HG02938 (cell line): Measurements from ENCODE around the gene DCXR.
A peak's percentile ranks its signal among the peaks of the same experiment; 100 is the strongest.

Source experiments
- ATAC-seq: cut with Tn5 transposase; IDR thresholded peaks from one replicate; pipeline ENCODE4 v1.9.1; 2021; ENCODE audit warnings: mild to moderate bottlenecking, moderate library complexity; ENCODE audit not compliant: unreplicated experiment

Gene DCXR

GRCh38 chr17:82037092-82037888, at the start of gene DCXR:
Gene DCXR, minus strand, starts transcription at chr17:82037697. Its CDS starts 15 bp downstream, at chr17:82037682.
- ATAC-seq, result peak; percentile 89

- ATAC-seq, result no peak
Measured at GRCh38 chr17:82085931-82086764, 48.7 kb upstream of the DCXR start.

- no peak for ATAC-seq
Measured at GRCh38 chr17:82085031-82085861, 47.7 kb upstream of the DCXR start.

GRCh38 chr17:82084373-82085030, 47.0 kb upstream of the DCXR start:
- ATAC-seq, result no peak

- no peak for ATAC-seq
Measured at GRCh38 chr17:82083533-82084359, 46.2 kb upstream of the DCXR start.

GRCh38 chr17:82083009-82083408, 45.5 kb upstream of the DCXR start:
- ATAC-seq, result no peak

- ATAC-seq, result no peak
Measured at GRCh38 chr17:82082456-82082855, 45.0 kb upstream of the DCXR start.

GRCh38 chr17:82081966-82082365, 44.5 kb upstream of the DCXR start:
- no peak for ATAC-seq

- ATAC-seq, result no peak
Measured at GRCh38 chr17:82081546-82081945, 44.0 kb upstream of the DCXR start.

- no peak for ATAC-seq
Measured at GRCh38 chr17:82080789-82081464, 43.4 kb upstream of the DCXR start.

GRCh38 chr17:82080048-82080788, 42.7 kb upstream of the DCXR start:
- ATAC-seq, result no peak

- no peak for ATAC-seq
Measured at GRCh38 chr17:82079001-82079677, 41.6 kb upstream of the DCXR start.

- ATAC-seq, result no peak
Measured at GRCh38 chr17:82078433-82078832, 40.9 kb upstream of the DCXR start.

GRCh38 chr17:82077617-82078358, 40.3 kb upstream of the DCXR start:
- ATAC-seq, result no peak

- ATAC-seq, result no peak
Measured at GRCh38 chr17:82076785-82077591, 39.5 kb upstream of the DCXR start.

- no peak for ATAC-seq
Measured at GRCh38 chr17:82076018-82076784, 38.7 kb upstream of the DCXR start.
